OCI-LY1 (cell line): ENCODE results near the gene NELL1.

Experiments used
- H2AFZ ChIP-seq: fragments of 200-600 bp; sonication (generic), shearing (Covaris generic); 2 replicates; pipeline ENCODE4 v1.6.0; 2014; ENCODE audit warnings: antibody characterized with exemption, mild to moderate bottlenecking, low read length
- H3F3A ChIP-seq: fragments of 200-600 bp; sonication (generic), shearing (Covaris generic); 2 replicates; pipeline ENCODE4 v1.6.0; 2014; ENCODE audit warnings: mild to moderate bottlenecking, antibody characterized with exemption, low read length, moderate library complexity; ENCODE audit not compliant: insufficient read depth
- H3K27ac ChIP-seq: fragments of 200-600 bp; sonication (generic); 2 replicates; pipeline ENCODE4 v1.5.1; 2014; ENCODE audit warnings: low read length, mixed run types, mild to moderate bottlenecking, low read depth; ENCODE audit not compliant: poor library complexity, severe bottlenecking
- H3K27me3 ChIP-seq: fragments of 200-600 bp; sonication (generic); 2 replicates; pipeline ENCODE4 v1.6.0; 2014; ENCODE audit warnings: antibody characterized with exemption, mild to moderate bottlenecking, low read length, moderate library complexity; ENCODE audit not compliant: insufficient read depth
- H3K36me3 ChIP-seq: fragments of 200-600 bp; sonication (generic); 2 replicates; pipeline ENCODE4 v1.6.1; 2014; ENCODE audit warnings: mild to moderate bottlenecking, antibody characterized with exemption, low read length, moderate library complexity, mixed read lengths; ENCODE audit not compliant: insufficient read depth
- H3K4me1 ChIP-seq: fragments of 200-600 bp; sonication (generic); 2 replicates; pipeline ENCODE4 v1.5.1; 2014; ENCODE audit warnings: mild to moderate bottlenecking, low read length, moderate library complexity; ENCODE audit not compliant: insufficient read depth, severe bottlenecking
- H3K4me2 ChIP-seq: fragments of 200-600 bp; sonication (generic), shearing (Covaris generic); 2 replicates; pipeline ENCODE4 v1.6.1; 2014; ENCODE audit warnings: low read length
- H3K4me3 ChIP-seq: fragments of 200-600 bp; sonication (generic); 2 replicates; pipeline ENCODE4 v1.5.1; 2014; ENCODE audit warnings: low read length, low read depth, mild to moderate bottlenecking, mixed read lengths; ENCODE audit not compliant: poor library complexity, severe bottlenecking
- H3K79me2 ChIP-seq: fragments of 200-600 bp; shearing (Covaris generic); 2 replicates; pipeline ENCODE4 v1.6.1; 2016; ENCODE audit warnings: mixed run types, low read length, mixed read lengths; ENCODE audit not compliant: insufficient read depth
- H3K9ac ChIP-seq: fragments of 200-600 bp; sonication (generic), shearing (Covaris generic); 2 replicates; pipeline ENCODE4 v1.6.1; 2014; ENCODE audit warnings: mild to moderate bottlenecking, low read length, mixed read lengths
- H3K9me2 ChIP-seq: fragments of 200-600 bp; sonication (generic), shearing (Covaris generic); 2 replicates; pipeline ENCODE4 v1.6.1; 2014; ENCODE audit warnings: low read depth, mild to moderate bottlenecking, low read length, mixed read lengths
- H3K9me3 ChIP-seq: fragments of 200-600 bp; shearing (Covaris generic); 2 replicates; pipeline ENCODE4 v1.6.1; 2014; ENCODE audit warnings: low read length, mixed read lengths
- H4K20me1 ChIP-seq: fragments of 200-600 bp; sonication (generic), shearing (Covaris generic); 2 replicates; pipeline ENCODE4 v1.6.0; 2016; ENCODE audit warnings: mild to moderate bottlenecking, low read length; ENCODE audit not compliant: insufficient read depth
- EZH2 ChIP-seq: fragments of 200-600 bp; sonication (generic), shearing (Covaris generic); IDR thresholded peaks from 2 replicates; pipeline ENCODE4 v1.8.0; 2017; ENCODE audit warnings: borderline replicate concordance, mixed run types, mild to moderate bottlenecking, antibody characterized with exemption, low read length, moderate library complexity, mixed read lengths
- TF ChIP-seq, protein P1 (sequence below): fragments of 200-600 bp; sonication (generic), shearing (Covaris generic); IDR thresholded peaks from 2 replicates; pipeline ENCODE4 v1.5.1; 2017; ENCODE audit warnings: mild to moderate bottlenecking, antibody characterized with exemption, low read length, moderate library complexity, mixed read lengths

Gene NELL1

GRCh38 chr11:20623252-20623651 lies 46.1 kb upstream of the NELL1 start:
- TF ChIP-seq, protein P1, sequence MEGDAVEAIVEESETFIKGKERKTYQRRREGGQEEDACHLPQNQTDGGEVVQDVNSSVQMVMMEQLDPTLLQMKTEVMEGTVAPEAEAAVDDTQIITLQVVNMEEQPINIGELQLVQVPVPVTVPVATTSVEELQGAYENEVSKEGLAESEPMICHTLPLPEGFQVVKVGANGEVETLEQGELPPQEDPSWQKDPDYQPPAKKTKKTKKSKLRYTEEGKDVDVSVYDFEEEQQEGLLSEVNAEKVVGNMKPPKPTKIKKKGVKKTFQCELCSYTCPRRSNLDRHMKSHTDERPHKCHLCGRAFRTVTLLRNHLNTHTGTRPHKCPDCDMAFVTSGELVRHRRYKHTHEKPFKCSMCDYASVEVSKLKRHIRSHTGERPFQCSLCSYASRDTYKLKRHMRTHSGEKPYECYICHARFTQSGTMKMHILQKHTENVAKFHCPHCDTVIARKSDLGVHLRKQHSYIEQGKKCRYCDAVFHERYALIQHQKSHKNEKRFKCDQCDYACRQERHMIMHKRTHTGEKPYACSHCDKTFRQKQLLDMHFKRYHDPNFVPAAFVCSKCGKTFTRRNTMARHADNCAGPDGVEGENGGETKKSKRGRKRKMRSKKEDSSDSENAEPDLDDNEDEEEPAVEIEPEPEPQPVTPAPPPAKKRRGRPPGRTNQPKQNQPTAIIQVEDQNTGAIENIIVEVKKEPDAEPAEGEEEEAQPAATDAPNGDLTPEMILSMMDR: no peak
- TF ChIP-seq EZH2: no peak
- no peaks in the 10 kb centered on the region for H3K79me2 ChIP-seq
- H3K4me3 ChIP-seq: no peak overlapping the region
- H3K9ac ChIP-seq: no peak overlapping the region
- no peaks in the 10 kb centered on the region for H3F3A ChIP-seq
- no peaks in the 10 kb centered on the region for H3K4me1 ChIP-seq
- H3K4me2 ChIP-seq: no peak overlapping the region
- no peaks in the 10 kb centered on the region for H3K36me3 ChIP-seq
- no peaks in the 10 kb centered on the region for H3K27me3 ChIP-seq
- no peak overlapping the region for H2AFZ ChIP-seq
- H3K27ac ChIP-seq: no peak overlapping the region
- H3K9me3 ChIP-seq: no peaks in the 10 kb centered on the region
- no peaks in the 10 kb centered on the region for H3K9me2 ChIP-seq
- H4K20me1 ChIP-seq: no peaks in the 10 kb centered on the region

DNA sequence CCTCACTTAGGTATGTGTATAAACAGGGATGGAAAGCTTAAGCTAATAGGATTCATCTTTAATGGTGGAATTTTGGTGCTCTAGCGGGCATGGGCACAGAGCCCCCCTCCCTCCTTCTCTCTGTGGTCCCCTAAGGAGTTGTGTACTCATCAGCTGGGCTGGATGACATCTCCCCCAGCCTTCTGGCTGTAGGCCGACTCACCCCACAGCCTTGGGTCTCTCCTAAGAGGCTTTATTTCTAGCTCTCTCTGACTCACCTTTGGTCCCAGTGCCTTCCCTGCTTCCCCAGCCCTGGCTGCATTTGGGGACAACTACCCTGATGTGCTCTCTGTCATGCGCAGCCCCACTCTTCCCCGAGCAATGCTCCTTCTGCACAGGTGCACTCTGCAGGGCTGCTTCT lies 43.1 kb upstream of the NELL1 start:
- Histone ChIP-seq H2AFZ (no peak overlapping the region), H3K27ac (no peak overlapping the region), H3K9me2 (no peaks in the 10 kb centered on the region), H3K4me1 (no peaks in the 10 kb centered on the region), H4K20me1 (no peaks in the 10 kb centered on the region), H3K79me2 (no peaks in the 10 kb centered on the region), H3K4me2 (no peak overlapping the region), H3K9me3 (no peaks in the 10 kb centered on the region), H3K27me3 (0 out of 2 replicates have a peak, but pooled peaks cover 3% of the 10 kb centered on the region), H3F3A (no peaks in the 10 kb centered on the region), H3K9ac (no peak overlapping the region), H3K4me3 (no peak overlapping the region), H3K36me3 (no peaks in the 10 kb centered on the region)
- TF ChIP-seq, protein P1: no peak
- no peak for TF ChIP-seq EZH2

DNA sequence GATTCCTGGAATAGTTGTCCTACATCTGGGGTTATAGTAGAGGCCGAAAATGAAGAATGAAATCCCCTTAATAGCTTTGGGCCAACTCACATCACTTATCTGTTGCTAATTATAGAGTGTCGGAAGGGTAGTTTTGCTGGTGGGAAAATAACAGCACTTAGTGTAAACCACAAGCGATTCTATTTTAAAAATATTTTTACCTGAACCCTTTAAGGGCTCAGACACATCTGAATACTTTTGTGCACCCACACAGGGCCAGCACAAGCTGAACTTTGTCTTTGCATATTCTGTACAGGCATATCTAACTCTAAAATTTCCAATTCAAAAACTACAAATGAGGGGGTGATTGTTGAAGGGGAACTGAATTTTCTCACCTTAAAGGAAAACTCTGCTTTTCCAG lies 42.4 kb upstream of the NELL1 start:
- Histone ChIP-seq H3K9me2 (no peaks in the 10 kb centered on the region), H3K4me2 (no peak overlapping the region), H3K79me2 (no peaks in the 10 kb centered on the region), H3K4me1 (no peaks in the 10 kb centered on the region), H3F3A (no peaks in the 10 kb centered on the region), H3K27me3 (0 out of 2 replicates have a peak, but pooled peaks cover 3% of the 10 kb centered on the region), H3K36me3 (no peaks in the 10 kb centered on the region), H3K9ac (no peak overlapping the region), H3K9me3 (no peaks in the 10 kb centered on the region), H3K27ac (no peak overlapping the region), H2AFZ (no peak overlapping the region), H4K20me1 (no peaks in the 10 kb centered on the region), H3K4me3 (no peak overlapping the region)
- no peak for TF ChIP-seq EZH2
- TF ChIP-seq, protein P1: no peak
